HG02571 (cell line): ENCODE measurements around the gene CDC27.
"Not testable (repeated sequence)": the region's sequence is repeated elsewhere in the genome, so short reads cannot be mapped to it uniquely, and the experiment has no call there.

ENCODE experiments used
- ATAC-seq: cut with Tn5 transposase; IDR thresholded peaks from one replicate; pipeline ENCODE4 v1.9.1; 2021; ENCODE audit warnings: mild to moderate bottlenecking, moderate library complexity; ENCODE audit not compliant: unreplicated experiment

Gene CDC27

DNA sequence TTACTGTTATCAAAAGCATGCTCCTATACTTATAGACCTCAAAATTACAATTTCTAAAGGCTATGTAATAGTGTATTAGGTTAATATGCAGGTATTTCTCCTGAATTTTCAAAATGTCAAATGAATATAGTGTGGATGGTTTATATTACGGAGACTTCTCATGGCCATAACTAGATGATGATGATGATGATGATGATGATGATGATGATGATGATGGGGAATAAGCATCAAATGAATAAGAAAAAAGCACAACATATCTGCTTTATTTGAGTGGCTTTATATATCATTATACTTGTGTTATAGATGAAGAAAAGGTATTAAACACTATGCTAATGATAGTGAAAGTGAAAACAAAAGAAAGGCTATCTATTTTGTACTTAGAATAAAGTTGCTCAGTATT, 53.9 kb downstream of the CDC27 start:
- no peak for ATAC-seq

- ATAC-seq, result not testable (repeated sequence)
Measured at GRCh38 chr17:47134354-47134753, 54.7 kb downstream of the CDC27 start.

DNA sequence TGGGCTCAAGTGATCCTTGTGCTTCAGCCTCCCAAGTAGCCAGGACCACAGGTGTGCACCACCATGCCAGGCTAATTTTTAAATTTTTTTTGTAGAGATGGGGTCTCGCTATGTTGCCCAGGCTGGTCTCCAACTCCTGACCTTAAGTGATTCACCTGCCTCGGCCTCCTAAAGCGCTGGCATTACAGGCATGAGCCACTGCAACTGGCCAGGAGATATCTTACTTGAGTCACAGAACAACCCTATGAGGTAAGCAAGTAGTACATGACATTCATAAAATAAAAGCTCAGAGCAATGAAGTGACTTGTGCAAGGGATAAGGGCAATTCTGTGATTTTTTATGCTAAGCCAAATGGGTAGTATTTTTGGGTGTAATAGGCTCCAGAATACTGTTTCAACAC, 57.3 kb downstream of the CDC27 start:
- no peak for ATAC-seq

DNA sequence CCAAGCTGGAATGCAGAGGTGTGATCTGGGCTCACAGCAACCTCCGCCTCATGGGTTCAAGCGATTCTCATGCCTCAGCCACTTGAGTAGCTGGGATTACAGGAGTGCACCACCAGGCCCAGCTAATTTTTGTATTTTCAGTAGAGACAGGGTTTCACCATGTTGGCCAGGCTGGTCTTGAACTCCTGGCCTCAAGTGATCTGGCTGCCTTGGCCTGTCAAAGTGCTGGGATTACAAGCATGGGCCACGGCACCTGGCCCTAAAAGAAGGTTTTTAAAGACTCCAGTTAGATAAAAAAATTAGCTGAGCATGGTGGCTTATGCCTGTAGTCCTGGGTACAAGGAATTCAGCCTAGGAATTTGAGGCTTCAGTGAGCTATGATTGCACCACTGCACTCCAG, 62.3 kb downstream of the CDC27 start:
- ATAC-seq, result not testable (repeated sequence)

- not testable (repeated sequence) for ATAC-seq
Measured at GRCh38 chr17:47123262-47123661, 65.8 kb downstream of the CDC27 start.

- no peak for ATAC-seq
Measured at GRCh38 chr17:47120521-47121095, 68.5 kb downstream of the CDC27 start.

GRCh38 chr17:47119746-47120520, 69.2 kb downstream of the CDC27 start:
- no peak for ATAC-seq

GRCh38 chr17:47117386-47117785, 71.7 kb downstream of the CDC27 start:
- no peak for ATAC-seq

- ATAC-seq, result no peak
Measured at GRCh38 chr17:47106130-47106529, 83.0 kb downstream of the CDC27 start.

DNA sequence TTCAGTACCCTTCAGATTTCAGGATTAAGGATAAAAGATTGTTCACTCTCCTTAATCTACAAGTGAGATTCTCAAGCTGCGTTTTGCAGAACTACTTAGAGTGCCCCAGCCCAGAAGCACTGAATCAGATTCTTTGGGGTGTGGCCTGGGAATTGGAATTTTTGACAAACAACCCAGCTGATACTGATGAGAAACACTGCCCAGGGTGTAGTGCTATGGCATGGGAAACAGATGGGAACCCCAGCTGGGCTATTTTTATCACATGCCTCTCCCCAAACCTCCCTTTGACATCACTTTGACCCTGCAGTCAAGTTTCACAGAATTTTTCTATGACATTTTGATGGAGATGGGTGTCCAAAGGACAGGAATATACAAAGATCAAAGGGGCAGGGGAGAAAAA, 83.8 kb downstream of the CDC27 start:
- ATAC-seq, result not testable (repeated sequence)

- no peak for ATAC-seq
Measured at GRCh38 chr17:47102914-47103313, 86.2 kb downstream of the CDC27 start.

- ATAC-seq, result peak; percentile 94
Measured at GRCh38 chr17:47099987-47100711, 88.9 kb downstream of the CDC27 start.

DNA sequence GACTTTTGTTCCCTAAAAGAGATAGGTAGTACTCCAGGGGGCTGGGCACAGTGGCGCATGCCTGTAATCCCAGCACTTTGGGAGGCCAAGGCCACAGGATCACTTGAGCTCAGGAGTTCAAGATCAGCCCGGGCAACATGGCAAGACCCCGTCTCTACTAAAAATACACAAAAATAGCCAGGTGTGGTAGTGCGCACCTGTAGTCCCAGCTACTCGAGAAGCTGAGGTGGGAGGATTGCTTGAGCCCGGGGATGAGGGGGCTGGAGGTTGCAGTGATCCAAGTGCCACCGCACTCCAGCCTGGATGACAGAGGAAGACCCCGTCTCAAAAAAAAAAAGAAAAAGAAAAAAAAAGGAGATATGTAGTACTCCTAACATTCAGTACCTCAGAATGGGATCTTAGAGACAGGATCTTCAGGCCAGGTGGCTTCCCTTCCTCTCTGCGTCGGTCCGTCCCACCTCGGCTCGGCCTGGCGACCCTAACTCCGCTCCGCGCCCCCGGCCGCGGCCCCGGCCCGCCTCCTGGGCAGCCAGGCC, 89.6 kb downstream of the CDC27 start:
- peak; percentile 12 for ATAC-seq

- no peak for ATAC-seq
Measured at GRCh38 chr17:47096343-47096742, 92.8 kb downstream of the CDC27 start.

GRCh38 chr17:47095268-47095667, 93.8 kb downstream of the CDC27 start:
- ATAC-seq, result no peak

- no peak for ATAC-seq
Measured at GRCh38 chr17:47087093-47087492, 102.0 kb downstream of the CDC27 start.

DNA sequence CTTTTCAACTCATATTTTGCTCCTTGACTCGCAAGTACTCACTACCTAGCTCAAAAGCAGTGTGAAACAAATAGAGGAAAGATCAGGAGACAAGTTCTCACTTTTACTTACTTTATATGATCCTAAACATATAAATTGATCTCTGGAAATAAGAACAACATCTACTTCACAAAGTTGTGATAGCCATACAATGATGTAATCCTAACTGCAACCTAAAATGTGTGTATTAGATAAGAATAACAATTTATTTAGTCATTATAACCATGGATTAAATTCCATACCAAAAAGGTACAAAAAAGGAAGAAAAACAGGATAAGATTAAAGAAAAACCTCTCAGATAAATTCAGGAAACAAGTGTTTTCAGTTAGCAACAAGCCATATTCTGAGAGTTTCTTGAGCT, 103.4 kb downstream of the CDC27 start:
- ATAC-seq, result no peak

GRCh38 chr17:47078801-47079200, 110.3 kb downstream of the CDC27 start:
- no peak for ATAC-seq

GRCh38 chr17:47077576-47077975, 111.5 kb downstream of the CDC27 start:
- no peak for ATAC-seq

DNA sequence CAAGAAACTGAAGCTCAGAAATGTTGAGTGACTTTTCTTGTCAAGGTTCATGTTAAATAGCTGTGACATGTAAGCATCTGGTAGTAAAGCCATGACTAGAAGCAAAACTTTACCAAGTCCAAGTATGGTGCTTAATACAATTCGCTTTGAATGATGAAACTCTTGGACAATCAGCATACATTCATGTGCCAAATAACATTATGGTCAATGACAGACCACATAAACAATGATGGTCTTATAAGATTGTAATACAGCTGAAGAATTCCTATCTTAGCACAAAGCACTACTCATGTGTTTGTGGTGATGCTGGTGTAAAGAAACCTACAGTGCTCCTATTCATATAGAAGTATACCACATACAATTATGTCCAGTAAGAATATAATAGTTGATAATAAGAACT, 112.9 kb downstream of the CDC27 start:
- no peak for ATAC-seq

DNA sequence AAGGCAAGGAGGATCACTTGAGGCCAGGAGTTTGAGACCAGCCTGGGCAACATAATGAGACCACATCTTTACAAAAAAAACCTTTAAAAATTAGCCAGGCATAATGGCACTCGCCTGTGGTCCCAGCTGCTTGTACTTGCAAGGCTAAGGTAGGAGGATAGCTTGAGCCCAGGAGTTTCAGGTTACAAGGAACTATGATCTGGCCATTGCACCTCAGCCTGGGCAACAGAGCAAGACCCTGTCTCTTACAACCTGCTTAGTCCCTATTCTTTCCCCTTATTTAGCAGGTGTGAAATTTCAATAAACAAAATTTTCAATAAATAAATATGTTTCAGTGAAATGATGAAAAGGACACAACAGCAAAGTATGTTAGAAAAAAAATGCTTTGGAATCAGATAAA, 114.7 kb downstream of the CDC27 start:
- not testable (repeated sequence) for ATAC-seq

DNA sequence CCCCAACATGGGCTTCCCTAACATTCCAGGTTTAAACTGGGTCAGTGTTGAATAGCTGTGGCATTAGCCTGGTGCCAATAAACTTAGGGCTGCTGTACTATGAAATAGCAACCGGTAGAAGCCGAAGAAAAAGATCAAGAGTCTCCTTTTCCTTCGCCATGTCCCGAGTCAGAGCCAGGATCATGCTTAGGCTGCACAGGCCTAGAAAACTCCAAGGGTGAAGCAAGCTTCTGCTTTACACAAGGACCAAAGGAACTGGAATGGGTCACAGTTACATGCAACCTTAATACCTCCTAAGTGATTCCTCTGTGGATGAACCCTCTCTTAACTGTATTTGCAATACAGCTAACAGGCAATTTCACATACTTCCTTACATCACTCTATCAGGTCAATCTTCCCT, 115.5 kb downstream of the CDC27 start:
- not testable (repeated sequence) for ATAC-seq
